Anterior cingulate cortex (tissue), 58 donors: Measurements from ENCODE around the gene TCF12.
A peak's percentile ranks its signal among the peaks of the same experiment; 100 is the strongest.
"Not testable (repeated sequence)": the region's sequence is repeated elsewhere in the genome, so short reads cannot be mapped to it uniquely, and the experiment has no call there.

Source experiments
- DNase-seq, 58 donors: peaks; one replicate each; lab custom pipeline; 2025; lab: John Stamatoyannopoulos, UW

Gene TCF12

GRCh38 chr15:57010724-57011123 lies 92.3 kb downstream of the TCF12 start:
- DNase-seq = no peak

GRCh38 chr15:57012556-57012955 lies 94.1 kb downstream of the TCF12 start:
- no peak for DNase-seq

- not testable (repeated sequence) for DNase-seq
Observed at GRCh38 chr15:57014896-57015295, 96.5 kb downstream of the TCF12 start.

GRCh38 chr15:57015360-57015759 lies 96.9 kb downstream of the TCF12 start:
- no peak for DNase-seq

- no peak for DNase-seq
Observed at GRCh38 chr15:57015897-57016296, 97.5 kb downstream of the TCF12 start.

- no peak for DNase-seq
Observed at GRCh38 chr15:57017024-57017423, 98.6 kb downstream of the TCF12 start.

GRCh38 chr15:57018151-57018550 lies 99.7 kb downstream of the TCF12 start:
- no peak for DNase-seq

GRCh38 chr15:57019496-57020160 lies 101.2 kb downstream of the TCF12 start:
- no peak for DNase-seq

GRCh38 chr15:57025264-57025926 lies 107.0 kb downstream of the TCF12 start:
- DNase-seq = no peak

GRCh38 chr15:57026016-57026592 lies 107.7 kb downstream of the TCF12 start:
- DNase-seq = no peak

GRCh38 chr15:57027596-57027995 lies 109.2 kb downstream of the TCF12 start:
- no peak for DNase-seq

GRCh38 chr15:57028176-57028575 lies 109.7 kb downstream of the TCF12 start:
- no peak for DNase-seq

GRCh38 chr15:57030011-57030410 lies 111.6 kb downstream of the TCF12 start:
- DNase-seq = no peak

GRCh38 chr15:57031082-57031481 lies 112.6 kb downstream of the TCF12 start:
- no peak for DNase-seq

GRCh38 chr15:57031605-57032004 lies 113.2 kb downstream of the TCF12 start:
- DNase-seq = peak in 39 of 58 donors; percentile 2 to 81 (median 27)

- DNase-seq = no peak
Observed at GRCh38 chr15:57032338-57032737, 113.9 kb downstream of the TCF12 start.

GRCh38 chr15:57033715-57034439 lies 115.4 kb downstream of the TCF12 start:
- no peak for DNase-seq

GRCh38 chr15:57034613-57035012 lies 116.2 kb downstream of the TCF12 start:
- no peak for DNase-seq

GRCh38 chr15:57035664-57036063 lies 117.2 kb downstream of the TCF12 start:
- no peak for DNase-seq

GRCh38 chr15:57036352-57036751 lies 117.9 kb downstream of the TCF12 start:
- no peak for DNase-seq

- no peak for DNase-seq
Observed at GRCh38 chr15:57037548-57037947, 119.1 kb downstream of the TCF12 start.
